NCI-H1105 (cell line): Measurements from ENCODE around the gene SLC30A7.
"Not testable (repeated sequence)": the region's sequence is repeated elsewhere in the genome, so short reads cannot be mapped to it uniquely, and the experiment has no call there.

Experiments
- DNase-seq: peaks from one replicate; lab custom pipeline; 2025; lab: John Stamatoyannopoulos, UW

Gene SLC30A7, protein sequence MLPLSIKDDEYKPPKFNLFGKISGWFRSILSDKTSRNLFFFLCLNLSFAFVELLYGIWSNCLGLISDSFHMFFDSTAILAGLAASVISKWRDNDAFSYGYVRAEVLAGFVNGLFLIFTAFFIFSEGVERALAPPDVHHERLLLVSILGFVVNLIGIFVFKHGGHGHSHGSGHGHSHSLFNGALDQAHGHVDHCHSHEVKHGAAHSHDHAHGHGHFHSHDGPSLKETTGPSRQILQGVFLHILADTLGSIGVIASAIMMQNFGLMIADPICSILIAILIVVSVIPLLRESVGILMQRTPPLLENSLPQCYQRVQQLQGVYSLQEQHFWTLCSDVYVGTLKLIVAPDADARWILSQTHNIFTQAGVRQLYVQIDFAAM

DNA sequence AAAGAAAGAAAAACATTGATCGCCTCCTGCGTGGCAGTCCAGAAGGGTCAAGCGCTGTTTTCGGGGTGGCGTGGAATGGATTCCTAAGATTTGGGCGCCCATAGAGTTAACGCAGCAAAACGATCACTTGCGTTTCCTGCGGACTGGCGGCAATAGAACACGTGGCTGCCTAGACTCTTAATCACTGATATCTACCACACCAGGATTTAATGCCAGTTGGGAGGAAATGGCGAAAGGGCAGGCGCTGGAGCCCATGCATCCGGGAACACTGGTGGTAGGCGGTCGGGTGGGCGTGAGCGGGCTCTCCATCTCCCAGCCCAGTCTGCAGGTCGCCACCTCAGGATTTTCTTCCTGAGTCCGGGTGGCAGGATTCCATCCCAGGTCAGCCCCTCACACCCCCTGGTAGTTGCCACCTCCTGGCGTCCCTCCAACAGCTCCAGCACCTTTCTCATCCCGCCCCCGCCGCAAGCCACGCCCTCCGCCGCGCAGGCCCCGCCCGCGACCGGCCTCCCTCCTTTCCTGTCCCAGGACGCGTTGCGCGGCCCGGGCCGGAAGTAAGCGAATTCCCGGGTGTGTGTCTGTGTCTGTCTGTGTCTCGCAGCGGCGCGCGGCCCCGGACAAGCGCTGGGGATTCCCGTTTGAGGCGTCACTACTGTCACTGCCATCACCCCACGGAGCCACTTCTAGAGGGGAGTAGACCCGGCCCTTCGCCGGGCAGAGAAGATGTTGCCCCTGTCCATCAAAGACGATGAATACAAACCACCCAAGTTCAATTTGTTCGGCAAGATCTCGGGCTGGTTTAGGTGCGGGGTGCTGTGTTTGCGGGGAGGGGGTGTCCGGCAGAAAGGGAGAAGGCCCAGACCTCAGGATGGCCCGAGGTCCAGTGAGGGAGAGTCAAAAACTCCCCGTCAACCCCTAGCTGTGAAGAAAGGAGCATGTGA is at the start of gene SLC30A7:
Gene SLC30A7, plus strand, starts transcription at position 551 of the 941 bp plus-strand sequence. Its CDS starts 173 bp downstream, at position 724.
- peak; percentile 83 for DNase-seq

DNA sequence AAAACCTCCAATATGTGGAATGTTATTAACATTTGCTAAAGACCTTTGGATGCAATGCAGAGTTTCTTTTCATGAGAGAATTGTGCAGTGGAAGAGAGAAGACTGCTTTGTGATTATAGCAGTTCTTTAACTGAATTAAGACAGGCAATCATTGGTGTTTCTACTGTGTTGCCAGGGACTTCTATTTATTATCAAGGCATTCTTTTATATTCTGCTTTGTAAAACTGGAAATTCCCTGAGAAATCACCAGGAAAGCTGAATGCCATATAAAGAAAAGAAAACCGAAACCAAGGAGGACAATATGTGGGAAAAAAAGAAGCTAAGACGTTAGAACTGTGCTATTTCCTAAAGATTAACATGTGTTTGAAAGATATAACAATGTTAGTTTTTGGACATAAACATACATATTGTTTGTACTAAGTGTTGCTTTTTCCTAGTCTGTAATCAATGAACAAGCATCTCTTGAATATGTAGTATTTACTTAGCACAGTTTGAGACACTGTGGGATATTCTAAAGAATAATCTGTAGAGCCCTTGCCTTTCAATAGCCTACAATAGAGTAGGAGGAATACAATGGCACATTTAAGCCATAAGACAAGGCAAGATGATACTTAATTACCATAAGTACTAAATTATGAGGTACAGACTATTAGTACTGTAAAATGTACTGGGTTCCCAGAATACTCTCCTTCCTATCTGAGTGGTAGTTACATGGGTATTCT is 48.4 kb upstream of the SLC30A7 start:
- no peak for DNase-seq

DNA sequence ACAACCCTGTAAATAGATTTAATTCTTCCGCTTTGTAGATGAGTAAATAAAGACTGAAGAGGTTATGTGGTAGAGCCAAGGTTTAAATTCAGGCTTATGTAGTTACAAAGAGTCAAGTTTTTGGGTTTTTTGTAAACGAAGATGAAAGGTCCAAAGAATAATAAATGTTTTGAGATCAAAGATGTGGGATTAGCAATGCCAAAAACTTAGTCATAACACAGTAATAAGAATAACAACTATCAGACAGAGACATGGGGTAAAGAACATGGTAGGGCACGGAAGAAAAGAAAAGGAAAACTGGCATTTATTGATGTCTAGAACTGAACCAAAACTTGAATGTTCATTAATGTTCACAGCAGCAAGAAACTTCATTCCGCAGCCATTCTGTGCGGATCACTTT is 44.2 kb upstream of the SLC30A7 start:
- no peak for DNase-seq

DNA sequence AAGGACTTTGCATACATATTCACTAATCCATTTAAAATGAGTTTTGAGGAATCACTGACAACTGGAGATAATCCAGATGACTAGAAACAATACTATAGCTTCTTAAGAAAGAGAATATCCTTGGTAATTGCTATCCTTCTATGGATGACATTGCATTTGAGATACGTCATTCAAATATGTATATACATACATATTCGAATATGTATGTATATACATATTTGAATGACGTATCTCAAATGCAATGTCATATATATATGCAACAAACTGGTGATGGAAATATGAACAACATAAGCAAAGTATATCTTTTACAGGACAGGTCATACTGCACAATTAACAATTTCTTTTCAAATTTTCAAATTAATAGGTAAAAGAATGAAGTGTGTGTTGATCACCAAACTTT is 42.9 kb upstream of the SLC30A7 start:
- DNase-seq, result no peak

DNA sequence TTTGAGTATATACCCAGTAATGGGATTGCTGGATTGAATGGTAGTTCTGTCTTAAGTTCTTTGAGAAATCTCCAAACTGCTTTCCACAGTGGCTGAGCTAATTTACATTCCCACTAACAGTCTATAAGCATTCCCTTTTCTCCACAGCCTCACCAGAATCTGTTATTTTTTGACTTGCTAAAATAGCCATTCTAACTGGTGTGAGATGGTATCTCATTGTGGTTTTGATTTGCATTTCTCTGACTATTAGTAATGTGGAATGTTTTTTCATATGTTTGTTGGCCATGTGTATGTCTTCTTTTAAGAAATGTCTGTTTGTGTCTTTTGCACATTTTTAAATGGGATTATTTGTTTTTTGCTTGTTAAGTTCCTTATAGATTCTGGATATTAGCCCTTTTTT is 40.8 kb upstream of the SLC30A7 start:
- DNase-seq, result not testable (repeated sequence)

DNA sequence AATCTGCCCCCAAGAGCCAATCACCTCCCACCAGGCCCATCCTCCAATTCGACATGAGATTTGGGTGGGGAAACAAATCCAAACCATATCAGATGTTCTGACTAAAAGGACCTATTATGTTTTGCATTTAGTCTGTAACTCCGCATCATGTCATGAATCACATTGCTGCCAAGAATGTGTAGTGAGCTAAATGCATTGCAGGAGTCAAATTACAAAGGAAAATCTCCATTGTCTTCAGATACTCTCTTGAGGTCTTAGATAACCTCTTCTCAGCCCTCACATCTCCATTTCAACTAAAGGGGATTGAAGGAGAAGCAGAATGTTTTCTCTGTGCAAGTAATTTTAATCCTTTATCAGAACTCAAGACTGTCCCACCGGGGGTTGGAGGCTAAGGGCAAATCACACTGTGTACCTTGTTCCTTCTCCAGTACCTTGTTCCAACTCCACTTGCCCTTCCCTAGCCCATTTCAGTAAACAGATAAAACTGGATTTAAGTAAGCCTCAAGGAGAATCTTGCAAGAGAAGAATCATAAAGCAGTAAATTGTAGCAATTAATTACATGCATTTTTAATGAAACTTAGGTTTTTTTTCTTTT is 35.4 kb upstream of the SLC30A7 start:
- DNase-seq, result no peak

DNA sequence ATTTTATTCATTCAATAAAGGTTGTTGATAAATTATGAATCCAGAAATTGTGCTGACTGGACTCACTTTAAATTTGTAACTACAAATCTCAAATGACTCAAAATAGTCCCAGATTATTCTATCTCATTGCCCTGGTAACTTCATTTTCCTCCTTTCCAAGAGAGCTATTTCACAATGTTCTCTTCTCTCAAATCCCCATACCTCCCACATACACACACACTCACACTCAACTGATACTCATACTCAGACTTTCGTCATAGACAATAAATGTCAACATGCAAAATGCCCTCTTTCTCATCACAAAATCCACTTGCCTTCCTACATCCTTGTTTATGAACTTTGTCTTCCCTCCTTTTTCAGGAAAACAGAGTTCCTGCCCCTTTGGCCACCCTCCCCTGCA is 34.5 kb upstream of the SLC30A7 start:
- DNase-seq, result no peak

DNA sequence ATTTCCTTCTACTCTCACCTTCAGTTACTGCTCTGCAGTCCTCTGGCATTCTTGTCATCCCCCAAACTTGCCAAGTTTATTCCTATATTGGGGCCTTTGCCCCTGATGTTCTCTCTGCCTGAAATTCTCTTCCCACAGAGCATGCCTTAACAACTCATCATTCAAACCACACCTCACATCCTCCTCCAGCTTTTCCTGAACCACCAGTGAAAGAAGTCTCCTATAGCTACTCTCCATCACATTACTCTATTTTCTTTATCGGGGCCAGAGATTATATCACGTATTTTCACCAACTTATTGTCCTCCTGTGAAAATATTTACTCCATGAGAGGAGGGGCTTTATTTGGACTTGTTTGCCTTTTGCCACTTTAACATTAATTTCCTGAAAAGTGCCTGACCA is 33.3 kb upstream of the SLC30A7 start:
- no peak for DNase-seq

DNA sequence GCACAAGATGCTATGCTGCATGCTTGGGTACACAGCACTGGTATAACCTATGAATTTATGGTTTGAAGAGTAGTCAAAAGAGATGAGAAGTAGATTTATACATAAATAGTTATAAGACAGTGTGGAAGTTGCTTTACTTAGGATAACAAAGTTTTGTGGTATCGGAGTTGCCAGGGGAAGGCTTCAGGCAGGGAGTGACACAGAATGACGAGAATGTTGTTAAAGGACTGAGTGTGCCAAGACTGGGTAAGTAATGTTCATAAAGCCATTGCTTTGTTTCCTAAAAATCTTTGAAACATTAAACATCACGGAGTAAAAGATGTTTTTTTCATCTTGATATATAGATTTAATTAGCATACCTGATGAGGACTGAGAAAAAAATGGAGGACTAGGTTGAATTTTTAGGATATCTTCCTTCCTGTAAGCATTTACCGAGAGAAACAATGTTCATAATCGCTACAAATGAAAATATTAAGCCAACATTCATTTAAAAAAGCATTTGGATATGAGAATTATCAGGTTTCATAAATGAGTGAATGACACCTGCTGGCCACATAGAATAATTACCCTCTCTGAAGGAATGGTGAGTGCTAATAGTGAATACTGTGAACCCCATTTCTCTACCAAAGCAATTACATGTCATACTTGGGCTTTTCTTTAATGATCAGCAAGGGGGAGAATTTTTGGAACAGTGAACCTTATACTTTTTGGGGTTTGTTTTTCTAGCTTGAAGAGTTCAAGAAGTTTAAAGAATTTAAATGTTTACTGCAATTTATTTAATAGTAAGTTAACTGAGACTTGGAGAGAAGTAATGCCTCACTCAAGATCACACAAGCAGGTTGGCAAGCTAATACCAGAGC is 29.6 kb upstream of the SLC30A7 start:
- DNase-seq, result peak; percentile 34

DNA sequence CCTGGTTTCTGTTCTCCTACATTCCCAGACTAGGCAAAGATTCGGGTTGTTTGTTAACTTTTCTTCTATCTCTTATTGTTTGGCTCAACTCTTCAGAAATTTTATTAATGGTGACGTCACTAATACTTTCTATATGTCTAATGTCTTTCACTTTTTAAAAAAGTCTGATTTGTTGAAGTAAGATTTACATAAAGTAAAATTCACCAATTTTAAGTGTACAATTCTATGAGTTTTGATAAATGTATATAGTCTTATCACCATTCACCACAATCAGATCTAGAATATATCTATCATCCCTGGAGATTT is 29.0 kb upstream of the SLC30A7 start:
- no peak for DNase-seq

DNA sequence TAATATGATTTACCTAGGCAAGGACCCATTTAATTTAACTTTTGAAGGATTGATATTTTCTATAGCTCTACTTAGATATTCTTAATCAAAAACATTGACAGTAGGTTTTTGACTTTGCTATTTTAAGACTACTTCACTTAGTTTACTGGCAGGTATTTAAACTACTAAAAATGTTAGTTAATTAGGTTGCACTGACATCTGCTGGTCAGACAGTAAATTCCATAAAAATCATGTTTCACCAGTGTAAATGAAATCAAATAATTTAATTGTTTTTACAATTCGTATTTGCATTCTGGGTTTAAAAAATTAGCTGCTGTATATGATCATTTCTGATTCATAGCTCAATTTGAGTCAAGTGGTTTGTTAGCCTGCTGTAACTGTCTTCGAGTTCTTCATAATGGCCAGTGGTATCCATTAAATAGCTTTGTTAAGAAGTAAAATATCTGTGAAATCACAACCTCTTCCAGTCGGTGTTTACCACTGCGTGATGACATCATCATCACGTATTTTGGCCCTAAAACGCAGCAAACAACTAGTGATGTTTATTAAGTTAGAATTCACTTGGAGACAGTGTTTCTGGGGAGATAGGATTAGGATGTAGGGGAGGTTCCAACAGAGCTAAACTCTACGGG is 27.4 kb upstream of the SLC30A7 start:
- DNase-seq, result peak; percentile 6

DNA sequence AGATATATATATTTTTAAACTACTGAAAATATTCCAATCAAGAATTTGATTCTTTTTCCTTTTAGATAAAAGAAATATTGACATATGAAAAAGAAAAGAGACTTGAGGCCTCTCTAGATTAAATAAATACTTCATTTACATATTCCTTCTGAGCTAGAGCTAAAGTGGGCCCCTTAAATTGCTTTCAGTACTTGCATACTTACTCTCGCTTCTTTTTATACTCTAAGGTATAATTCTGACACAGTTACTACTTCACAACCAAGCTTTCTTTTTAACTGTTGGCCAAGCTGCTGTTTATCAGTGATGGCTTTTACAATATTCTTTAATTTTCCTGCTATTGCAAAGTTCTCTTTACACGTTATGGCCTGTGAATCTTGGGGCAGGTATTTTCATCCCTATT is 25.9 kb upstream of the SLC30A7 start:
- DNase-seq, result no peak

DNA sequence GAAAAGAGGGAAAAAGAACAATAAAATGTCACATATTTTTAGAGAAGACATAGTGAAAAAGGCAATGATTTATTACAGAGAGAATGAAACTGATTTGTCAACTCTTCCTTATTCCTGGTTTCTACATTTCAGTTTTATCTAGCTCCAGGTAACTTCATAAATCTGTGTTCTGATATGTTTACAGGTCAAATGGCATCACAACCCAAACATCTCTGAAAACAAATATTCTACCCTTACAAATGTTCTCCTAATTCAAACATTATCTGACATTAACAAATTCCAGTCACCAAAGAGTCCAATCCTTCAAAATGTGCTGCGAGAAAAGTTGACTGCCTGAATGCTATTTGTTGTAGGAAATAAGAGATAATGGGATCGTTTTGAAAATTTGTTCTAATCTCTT is 21.5 kb upstream of the SLC30A7 start:
- no peak for DNase-seq

DNA sequence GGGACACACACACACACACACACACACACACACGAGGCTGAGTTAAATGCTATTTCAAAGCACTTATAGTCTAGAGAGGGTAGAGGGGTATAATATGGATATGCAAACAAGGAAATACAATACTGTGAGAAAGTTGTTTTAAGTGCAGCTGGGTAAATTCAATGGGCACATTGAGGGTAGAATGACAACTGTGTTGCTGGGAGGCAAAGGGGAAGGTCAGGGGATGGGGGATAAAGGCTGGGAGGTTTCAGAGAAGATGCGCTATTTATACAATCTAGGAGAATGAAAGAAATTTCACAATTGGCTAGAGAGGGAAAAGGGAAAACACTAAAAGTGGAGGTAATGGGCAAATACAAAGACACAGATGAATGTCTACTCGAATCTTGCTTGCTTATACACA is 20.7 kb upstream of the SLC30A7 start:
- peak; percentile 6 for DNase-seq

DNA sequence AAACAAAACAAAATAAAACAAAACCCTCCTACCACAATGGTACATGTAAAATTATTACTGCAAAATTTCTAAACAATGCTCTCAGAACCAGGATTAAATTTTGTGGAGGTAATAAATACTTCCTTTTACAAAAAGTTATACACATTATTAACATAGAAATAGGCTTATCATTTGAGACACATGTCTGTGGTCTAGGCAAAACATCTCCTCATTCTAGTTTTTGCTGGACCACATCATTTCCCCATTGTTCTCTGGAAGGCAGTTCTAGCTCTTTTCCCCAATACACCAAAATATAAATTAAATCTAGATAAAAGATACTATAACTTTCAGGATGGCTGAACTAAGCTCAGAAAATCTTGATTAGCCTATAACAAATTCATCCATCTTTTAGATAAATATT is 19.6 kb upstream of the SLC30A7 start:
- DNase-seq, result no peak

DNA sequence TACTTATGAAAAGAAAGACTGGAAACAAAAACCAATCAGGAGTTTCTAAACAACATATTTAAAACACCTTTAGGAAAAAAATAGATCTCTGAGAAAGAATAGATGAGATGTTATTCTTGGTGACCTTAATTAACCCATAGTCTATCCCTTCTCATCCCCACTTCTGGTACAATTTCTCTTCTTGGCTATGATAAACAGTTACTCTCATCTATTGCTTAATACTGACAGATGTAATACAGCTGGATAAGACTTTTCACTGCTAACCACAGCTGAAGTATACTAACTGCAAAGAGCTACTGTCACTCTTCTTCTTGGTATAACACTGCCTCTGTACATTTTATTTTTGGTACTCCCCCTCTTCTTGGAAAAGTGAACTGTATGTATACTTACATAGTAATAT is 16.5 kb upstream of the SLC30A7 start:
- DNase-seq, result no peak

DNA sequence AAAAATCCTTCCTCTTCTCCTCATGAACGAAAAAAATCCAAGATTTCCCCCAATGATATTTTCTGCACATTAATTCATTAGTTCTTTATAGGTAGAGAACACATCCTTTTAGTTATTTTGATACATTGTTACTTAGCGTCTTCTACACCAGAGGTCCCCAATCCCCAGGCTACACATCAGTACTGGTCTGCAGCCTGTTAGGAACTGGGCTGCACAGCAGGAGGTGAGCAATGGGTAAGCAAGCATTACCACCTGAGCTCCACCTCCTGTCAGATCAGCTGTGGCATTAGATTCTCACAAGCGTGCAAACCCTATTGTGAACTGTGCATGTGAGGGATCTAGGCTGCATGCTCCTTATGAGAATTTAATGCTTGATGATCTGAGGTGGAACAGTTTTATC is 14.2 kb upstream of the SLC30A7 start:
- DNase-seq, result no peak

DNA sequence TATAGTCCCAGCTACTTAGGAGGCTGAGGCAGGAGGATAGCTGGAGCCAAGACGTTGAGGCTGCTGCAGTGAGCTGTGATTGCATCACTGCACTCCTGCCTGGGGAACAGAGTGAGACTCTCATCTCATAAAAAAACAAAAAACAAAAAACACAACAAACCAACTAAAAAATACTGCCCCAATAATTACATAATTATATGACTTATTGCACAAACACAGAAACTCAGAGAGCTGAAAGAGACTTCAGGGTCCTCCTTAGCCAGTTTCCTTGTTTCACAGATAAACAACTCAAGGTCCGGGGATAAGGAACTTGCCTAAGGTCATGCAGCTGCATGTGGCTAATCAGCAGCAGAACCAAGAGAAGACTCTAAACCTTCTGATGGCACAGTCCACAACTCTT is 13.2 kb upstream of the SLC30A7 start:
- no peak for DNase-seq

DNA sequence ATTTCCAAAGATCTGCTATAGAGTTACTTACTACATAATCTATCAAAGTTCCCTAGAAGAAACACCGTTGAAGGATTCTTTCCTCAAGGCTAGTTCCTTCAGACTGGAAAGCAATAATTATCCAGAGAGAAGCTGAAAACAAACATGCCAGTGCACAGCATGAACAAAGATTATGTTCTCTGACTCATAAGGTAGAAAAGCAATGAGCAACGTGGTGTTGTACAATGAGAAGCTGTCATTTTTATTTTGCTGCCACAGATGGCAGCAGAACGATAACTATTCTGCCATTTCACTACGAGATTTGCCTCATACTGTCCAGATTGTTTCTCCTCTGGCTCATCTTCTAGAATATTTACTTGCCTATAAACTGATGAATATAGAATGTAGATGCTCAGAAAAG is 11.9 kb upstream of the SLC30A7 start:
- no peak for DNase-seq

DNA sequence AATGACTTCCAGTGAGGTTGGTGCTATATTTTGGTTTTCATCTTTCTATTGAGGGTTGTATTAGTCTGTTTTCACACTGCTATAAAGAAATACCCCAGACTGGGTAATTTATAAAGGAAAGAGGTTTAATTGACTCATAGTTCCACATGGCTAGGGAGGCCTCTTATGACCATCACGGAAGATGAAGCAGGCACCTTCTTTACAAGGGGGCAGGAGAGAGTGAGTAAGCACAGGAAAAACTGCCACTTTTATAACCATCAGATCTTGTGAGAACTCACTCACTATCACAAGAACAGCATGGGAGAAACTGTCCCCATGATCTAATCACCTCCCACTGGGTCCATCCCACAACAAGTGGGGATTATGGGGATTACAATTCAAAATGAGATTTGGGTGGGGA is 6.9 kb upstream of the SLC30A7 start:
- DNase-seq, result not testable (repeated sequence)
